ENCODE measurements around the gene TOR4A. TPM values are rescaled to one million over a fixed set of nuclear protein-coding genes. Genes with fewer than 3 reads are reported as not detected.
"Not testable (repeated sequence)": the region's sequence is repeated elsewhere in the genome, so short reads cannot be mapped to it uniquely, and the experiment has no call there.

Gene TOR4A
- polyA plus RNA-seq, 1 donor = 7.6 TPM

- DNase-seq (ENCODE audit: low read depth) = no peak
Observed at GRCh38 chr9:137252555-137253506, 24.7 kb upstream of the TOR4A start.

- no peak for DNase-seq (ENCODE audit: low read depth)
Observed at GRCh38 chr9:137253717-137254623, 23.6 kb upstream of the TOR4A start.

GRCh38 chr9:137254624-137255447, 22.7 kb upstream of the TOR4A start, which contains the start of gene NELFB:
TSS of gene NELFB (plus strand) at chr9:137255327.
- peak; percentile 39 for DNase-seq (ENCODE audit: low read depth)

GRCh38 chr9:137255448-137256114, 21.9 kb upstream of the TOR4A start:
- no peak for DNase-seq (ENCODE audit: low read depth)

GRCh38 chr9:137256362-137256761, 21.2 kb upstream of the TOR4A start:
- DNase-seq (ENCODE audit: low read depth) = no peak

GRCh38 chr9:137256856-137257255, 20.7 kb upstream of the TOR4A start:
- DNase-seq (ENCODE audit: low read depth) = no peak

- not testable (repeated sequence) for DNase-seq (ENCODE audit: low read depth)
Observed at GRCh38 chr9:137262173-137262908, 15.2 kb upstream of the TOR4A start.

- no peak for DNase-seq (ENCODE audit: low read depth)
Observed at GRCh38 chr9:137262909-137263285, 14.6 kb upstream of the TOR4A start.

GRCh38 chr9:137263506-137263905, 14.0 kb upstream of the TOR4A start:
- no peak for DNase-seq (ENCODE audit: low read depth)

- DNase-seq (ENCODE audit: low read depth) = no peak
Observed at GRCh38 chr9:137264067-137264466, 13.5 kb upstream of the TOR4A start.

GRCh38 chr9:137265496-137266161, 11.9 kb upstream of the TOR4A start:
- DNase-seq (ENCODE audit: low read depth) = no peak

- no peak for DNase-seq (ENCODE audit: low read depth)
Observed at GRCh38 chr9:137266162-137266527, 11.4 kb upstream of the TOR4A start.

GRCh38 chr9:137266585-137267453, 10.7 kb upstream of the TOR4A start:
- DNase-seq (ENCODE audit: low read depth) = no peak

GRCh38 chr9:137267933-137268355, 9.6 kb upstream of the TOR4A start:
- no peak for DNase-seq (ENCODE audit: low read depth)

- DNase-seq (ENCODE audit: low read depth) = no peak
Observed at GRCh38 chr9:137268538-137269201, 8.9 kb upstream of the TOR4A start.

GRCh38 chr9:137269231-137269772, 8.2 kb upstream of the TOR4A start:
- no peak for DNase-seq (ENCODE audit: low read depth)

- no peak for DNase-seq (ENCODE audit: low read depth)
Observed at GRCh38 chr9:137270929-137271695, 6.4 kb upstream of the TOR4A start.
